GM12801 (cell line): ENCODE measurements around the gene CHRNA7.

Source experiments
- CTCF ChIP-seq: IDR thresholded peaks from one replicate; pipeline ENCODE4 v1.5.1; 2011; ENCODE audit warnings: control low read depth; ENCODE audit not compliant: insufficient read length; ENCODE audit errors: extremely low read depth

Gene CHRNA7

GRCh38 chr15:32104061-32104995, 74.0 kb downstream of the CHRNA7 start:
- no peak for TF ChIP-seq CTCF

- no peak for TF ChIP-seq CTCF
Measured at GRCh38 chr15:32105258-32106241, 75.2 kb downstream of the CHRNA7 start.

- no peak for TF ChIP-seq CTCF
Measured at GRCh38 chr15:32106401-32107381, 76.4 kb downstream of the CHRNA7 start.

GRCh38 chr15:32107477-32108080, 77.3 kb downstream of the CHRNA7 start:
- TF ChIP-seq CTCF = no peak

GRCh38 chr15:32108661-32109060, 78.3 kb downstream of the CHRNA7 start:
- TF ChIP-seq CTCF = no peak

- TF ChIP-seq CTCF = no peak
Measured at GRCh38 chr15:32112101-32112500, 81.8 kb downstream of the CHRNA7 start.
